GM23338 (cell line): Measurements from ENCODE around the gene SLC25A3.

Experiments
- CREB1 ChIP-seq: fragments of 250-450 bp; sonication (Bioruptor Pico); IDR thresholded peaks from 2 replicates; pipeline ENCODE4 v1.5.0; 2020; ENCODE audit warnings: low read depth, mild to moderate bottlenecking, moderate library complexity
- EZH2 ChIP-seq: fragments of 200-600 bp; sonication (generic); IDR thresholded peaks from one replicate; pipeline ENCODE4 v1.8.0; 2017; ENCODE audit warnings: antibody characterized with exemption, mild to moderate bottlenecking, low read depth; ENCODE audit not compliant: unreplicated experiment
- EZH2phosphoT487 ChIP-seq: fragments of 200-600 bp; sonication (generic); IDR thresholded peaks from one replicate; pipeline ENCODE4 v1.8.1; 2018; ENCODE audit warnings: antibody characterized with exemption; ENCODE audit not compliant: unreplicated experiment
- JUNB ChIP-seq: IDR thresholded peaks from one replicate; pipeline ENCODE4 v1.6.1; 2016; ENCODE audit warnings: antibody characterized with exemption; ENCODE audit not compliant: unreplicated experiment
- NANOG ChIP-seq: IDR thresholded peaks from 2 replicates; pipeline ENCODE4 v1.6.1; 2016; ENCODE audit warnings: antibody characterized with exemption, borderline replicate concordance
- POLR2AphosphoS5 ChIP-seq: IDR thresholded peaks from 2 replicates; pipeline ENCODE4 v1.6.1; 2016; ENCODE audit warnings: antibody characterized with exemption, low read depth
- ZNF114 ChIP-seq: fragments of 250-450 bp; sonication (Bioruptor Pico); IDR thresholded peaks from 2 replicates; pipeline ENCODE4 v1.5.0; 2020; ENCODE audit warnings: mild to moderate bottlenecking, moderate library complexity
- ZNF331 ChIP-seq: fragments of 250-450 bp; sonication (Bioruptor Pico); IDR thresholded peaks from 2 replicates; pipeline ENCODE4 v1.5.0; 2020; ENCODE audit warnings: low read depth, mild to moderate bottlenecking, moderate library complexity
- TF ChIP-seq, protein P1 (sequence below), 2 experiments: fragments of 200-600 bp in 1 of 2; sonication (generic) in 1 of 2; conservative IDR thresholded peaks; 2 replicates each; pipeline versions ENCODE4 v1.5.1 to v1.6.1; 2016 to 2017; ENCODE audit warnings: antibody characterized with exemption in 2 of 2, low read depth in 2 of 2, mild to moderate bottlenecking in 2 of 2, moderate library complexity in 1 of 2
- TF ChIP-seq, protein P2 (sequence below): IDR thresholded peaks from one replicate; pipeline ENCODE4 v1.6.1; 2018; ENCODE audit warnings: antibody characterized with exemption; ENCODE audit not compliant: unreplicated experiment

DNA sequence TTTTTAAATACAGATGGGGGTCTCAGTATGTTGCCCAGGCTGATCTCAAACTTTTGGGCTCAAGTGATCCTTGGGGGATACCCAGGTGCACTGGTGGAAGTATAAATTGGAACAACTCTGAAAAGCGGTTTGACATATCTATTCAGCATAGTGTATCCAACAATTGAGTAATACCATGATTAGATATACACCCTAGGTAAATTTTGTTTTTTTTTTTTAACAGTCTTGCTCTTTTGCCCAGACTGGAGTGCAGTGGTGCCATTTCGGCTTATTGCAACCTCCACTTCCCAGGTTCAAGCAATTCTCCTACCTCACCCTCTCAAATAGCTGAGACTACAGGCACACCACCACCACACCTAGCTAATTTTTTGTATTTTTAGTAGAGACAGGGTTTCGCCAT, 31.6 kb upstream of the SLC25A3 start:
- TF ChIP-seq CREB1 (no peak), JUNB (no peak), EZH2phosphoT487 (no peak), EZH2 (no peak), ZNF114 (CRISPR knock-in tag) (no peak), POLR2AphosphoS5 (no peak), ZNF331 (CRISPR knock-in tag) (no peak), NANOG (no peak)
- TF ChIP-seq, protein P1, sequence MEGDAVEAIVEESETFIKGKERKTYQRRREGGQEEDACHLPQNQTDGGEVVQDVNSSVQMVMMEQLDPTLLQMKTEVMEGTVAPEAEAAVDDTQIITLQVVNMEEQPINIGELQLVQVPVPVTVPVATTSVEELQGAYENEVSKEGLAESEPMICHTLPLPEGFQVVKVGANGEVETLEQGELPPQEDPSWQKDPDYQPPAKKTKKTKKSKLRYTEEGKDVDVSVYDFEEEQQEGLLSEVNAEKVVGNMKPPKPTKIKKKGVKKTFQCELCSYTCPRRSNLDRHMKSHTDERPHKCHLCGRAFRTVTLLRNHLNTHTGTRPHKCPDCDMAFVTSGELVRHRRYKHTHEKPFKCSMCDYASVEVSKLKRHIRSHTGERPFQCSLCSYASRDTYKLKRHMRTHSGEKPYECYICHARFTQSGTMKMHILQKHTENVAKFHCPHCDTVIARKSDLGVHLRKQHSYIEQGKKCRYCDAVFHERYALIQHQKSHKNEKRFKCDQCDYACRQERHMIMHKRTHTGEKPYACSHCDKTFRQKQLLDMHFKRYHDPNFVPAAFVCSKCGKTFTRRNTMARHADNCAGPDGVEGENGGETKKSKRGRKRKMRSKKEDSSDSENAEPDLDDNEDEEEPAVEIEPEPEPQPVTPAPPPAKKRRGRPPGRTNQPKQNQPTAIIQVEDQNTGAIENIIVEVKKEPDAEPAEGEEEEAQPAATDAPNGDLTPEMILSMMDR (conservative IDR thresholded peaks at IDR 0.05; ENCODE audit: low read depth in 2 of 2) = no peak
- TF ChIP-seq, protein P2, sequence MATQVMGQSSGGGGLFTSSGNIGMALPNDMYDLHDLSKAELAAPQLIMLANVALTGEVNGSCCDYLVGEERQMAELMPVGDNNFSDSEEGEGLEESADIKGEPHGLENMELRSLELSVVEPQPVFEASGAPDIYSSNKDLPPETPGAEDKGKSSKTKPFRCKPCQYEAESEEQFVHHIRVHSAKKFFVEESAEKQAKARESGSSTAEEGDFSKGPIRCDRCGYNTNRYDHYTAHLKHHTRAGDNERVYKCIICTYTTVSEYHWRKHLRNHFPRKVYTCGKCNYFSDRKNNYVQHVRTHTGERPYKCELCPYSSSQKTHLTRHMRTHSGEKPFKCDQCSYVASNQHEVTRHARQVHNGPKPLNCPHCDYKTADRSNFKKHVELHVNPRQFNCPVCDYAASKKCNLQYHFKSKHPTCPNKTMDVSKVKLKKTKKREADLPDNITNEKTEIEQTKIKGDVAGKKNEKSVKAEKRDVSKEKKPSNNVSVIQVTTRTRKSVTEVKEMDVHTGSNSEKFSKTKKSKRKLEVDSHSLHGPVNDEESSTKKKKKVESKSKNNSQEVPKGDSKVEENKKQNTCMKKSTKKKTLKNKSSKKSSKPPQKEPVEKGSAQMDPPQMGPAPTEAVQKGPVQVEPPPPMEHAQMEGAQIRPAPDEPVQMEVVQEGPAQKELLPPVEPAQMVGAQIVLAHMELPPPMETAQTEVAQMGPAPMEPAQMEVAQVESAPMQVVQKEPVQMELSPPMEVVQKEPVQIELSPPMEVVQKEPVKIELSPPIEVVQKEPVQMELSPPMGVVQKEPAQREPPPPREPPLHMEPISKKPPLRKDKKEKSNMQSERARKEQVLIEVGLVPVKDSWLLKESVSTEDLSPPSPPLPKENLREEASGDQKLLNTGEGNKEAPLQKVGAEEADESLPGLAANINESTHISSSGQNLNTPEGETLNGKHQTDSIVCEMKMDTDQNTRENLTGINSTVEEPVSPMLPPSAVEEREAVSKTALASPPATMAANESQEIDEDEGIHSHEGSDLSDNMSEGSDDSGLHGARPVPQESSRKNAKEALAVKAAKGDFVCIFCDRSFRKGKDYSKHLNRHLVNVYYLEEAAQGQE = no peak
